Measurements from ENCODE around the gene STPG2. TPM values are rescaled to one million over a fixed set of nuclear protein-coding genes. Genes with fewer than 3 reads are reported as not detected.

Gene STPG2
- total and polyA plus RNA-seq, 10 of the 15 experiments (the other 5 are each of a cell fraction or from before 2014, with no cell fraction given) = 0.13 to 0.24 TPM; not detected in 8

DNA sequence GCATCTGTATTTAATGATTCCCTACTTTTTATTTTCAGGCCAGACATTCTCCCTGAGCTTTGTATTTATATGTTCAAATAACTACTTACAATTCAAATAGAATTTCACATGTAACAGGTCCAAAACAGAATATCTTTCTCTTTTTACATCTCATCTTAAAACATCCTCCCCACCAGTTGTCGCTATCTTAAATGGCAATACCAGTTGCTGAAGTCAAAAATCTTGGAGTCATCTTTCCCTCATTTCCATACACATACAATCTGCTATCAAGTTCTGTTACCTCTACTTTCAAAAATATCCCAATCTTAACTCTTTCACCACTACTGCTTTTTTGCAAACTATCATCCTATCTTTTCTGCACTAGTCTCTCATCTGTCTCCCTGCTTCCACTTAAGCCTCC lies 330.5 kb downstream of the STPG2 start:
- SMC1A ChIA-PET (ENCODE audit: uncharacterized antibody, unreplicated experiment) = no interaction called here

More for the DNA sequence above, 330.5 kb downstream of the STPG2 start:
- H3K27me3 ChIP-seq (replicated peaks in 1 of 2; ENCODE audit: control insufficient read depth in 2 of 2, insufficient read depth in 2 of 2, low read length in 1 of 2) = no peaks in the 10 kb centered on the region
- WGBS (ENCODE audit: insufficient coverage, insufficient replicate concordance, low lambda C conversion rate, missing lambda C conversion rate) = 17% methylated on average over 1 of the region's 1 CpG
- H3K9ac ChIP-seq (ENCODE audit: control insufficient read depth, insufficient read depth, low read length) = no peak overlapping the region
- CTCF ChIA-PET = no interaction called here
- in situ Hi-C loops (cut with MboI) (no loop called here), intact Hi-C loops (cut with micrococcal nuclease; ENCODE audit: unreplicated experiment) (no loop called here)
- no peak overlapping the region for H2AFZ ChIP-seq (ENCODE audit: control insufficient read depth, low read depth, low read length)
- DNase-seq (ENCODE audit: low read depth, low spot score) = no peak
- no peak for FAIRE-seq
- H3K4me3 ChIP-seq = no peak overlapping the region
- no peaks in the 10 kb centered on the region for H3K36me3 ChIP-seq (ENCODE audit: control insufficient read depth in 2 of 2, insufficient read depth in 2 of 2, low read length in 1 of 2)
- H3K27ac ChIP-seq (ENCODE audit: control insufficient read depth, insufficient read depth) = no peak overlapping the region
- ATAC-seq = no peak
- no peaks in the 10 kb centered on the region for H4K20me1 ChIP-seq (ENCODE audit: control insufficient read depth, insufficient read depth)
- POLR2A ChIA-PET = no interaction called here
- H3K79me2 ChIP-seq (ENCODE audit: control insufficient read depth, insufficient read depth, low read length) = no peaks in the 10 kb centered on the region
- no peaks in the 10 kb centered on the region for H3K4me1 ChIP-seq (ENCODE audit: control insufficient read depth, insufficient read depth, low read length)
- TF ChIP-seq ELK1 (IDR thresholded peaks at IDR 0.05; ENCODE audit: low read depth, low read length) (no peak), MXI1 (IDR thresholded peaks at IDR 0.05; ENCODE audit: low read depth, low read length) (no peak), ASH2L (IDR thresholded peaks at IDR 0.05; ENCODE audit: borderline replicate concordance, low read depth) (no peak), ZSCAN29 (IDR thresholded peaks at IDR 0.05) (no peak), MEF2A (IDR thresholded peaks at IDR 0.05; ENCODE audit: insufficient read depth, low read depth, low read length) (no peak), IKZF1 (conservative IDR thresholded peaks at IDR 0.05) (no peak), BACH1 (IDR thresholded peaks at IDR 0.05; ENCODE audit: borderline replicate concordance) (no peak), CTCF (IDR thresholded peaks at IDR 0.05 in 2 of 3, conservative IDR thresholded peaks at IDR 0.05 in 1 of 3; ENCODE audit: control insufficient read depth in 2 of 3, extremely low read depth in 1 of 3, insufficient read depth in 1 of 3, low read depth in 3 of 3, low read length in 3 of 3) (no peak), ATF7 (IDR thresholded peaks at IDR 0.05; ENCODE audit: low read depth) (no peak), RCOR1 (conservative IDR thresholded peaks at IDR 0.05; ENCODE audit: low read depth, low read length) (no peak), GATAD2B (conservative IDR thresholded peaks at IDR 0.05; ENCODE audit: low read depth) (no peak), ZZZ3 (IDR thresholded peaks at IDR 0.05; ENCODE audit: control insufficient read depth, insufficient read length, low read depth) (no peak)
- RAD21 ChIA-PET (ENCODE audit: unreplicated experiment) = no interaction called here
- no TSS peak for BruUV-seq (replicated peaks)
- H3K4me2 ChIP-seq (ENCODE audit: control insufficient read depth, insufficient read depth) = no peak overlapping the region
- H3K9me3 ChIP-seq (replicated peaks; ENCODE audit: control insufficient read depth, insufficient read depth, low read length) = no peaks in the 10 kb centered on the region
